GM23338 (cell line): ENCODE measurements around the gene USP30. TPM values are rescaled to one million over a fixed set of nuclear protein-coding genes. Genes with fewer than 3 reads are reported as not detected.

Source experiments
- ATAC-seq: fragments of 200-7000 bp; cut with Tn5 transposase; 3 replicates; pipeline ENCODE4 v1.9.1; 2020
- DNase-seq: peaks from one replicate; pipeline ENCODE4 v3.0.0-alpha.2; 2015; ENCODE audit warnings: low spot score
- H2AFZ ChIP-seq: fragments of 200-600 bp; sonication (generic); 2 replicates; pipeline ENCODE4 v1.8.0; 2016; ENCODE audit warnings: antibody characterized with exemption, mild to moderate bottlenecking, moderate library complexity
- H3F3A ChIP-seq: fragments of 200-600 bp; sonication (generic); replicated peaks from 2 replicates; pipeline ENCODE4 v1.8.0; 2017; ENCODE audit warnings: antibody characterized with exemption, mixed run types, low read depth
- H3K27ac ChIP-seq: fragments of 200-600 bp; sonication (generic); 2 replicates; pipeline ENCODE4 v1.6.1; 2016; ENCODE audit warnings: low read depth
- H3K27me3 ChIP-seq: fragments of 200-600 bp; sonication (generic); 2 replicates; pipeline ENCODE4 v1.8.0; 2016; ENCODE audit warnings: mild to moderate bottlenecking, mixed run types, moderate library complexity; ENCODE audit not compliant: insufficient read depth
- H3K36me3 ChIP-seq: fragments of 200-600 bp; sonication (generic); 2 replicates; pipeline ENCODE4 v1.8.0; 2016; ENCODE audit warnings: mild to moderate bottlenecking; ENCODE audit not compliant: insufficient read depth
- H3K4me1 ChIP-seq: fragments of 200-600 bp; sonication (generic); 2 replicates; pipeline ENCODE4 v1.8.0; 2016; ENCODE audit warnings: mild to moderate bottlenecking, moderate library complexity; ENCODE audit not compliant: insufficient read depth
- H3K4me2 ChIP-seq: fragments of 200-600 bp; sonication (generic); 2 replicates; pipeline ENCODE4 v1.7.1; 2017; ENCODE audit warnings: mixed run types
- H3K4me3 ChIP-seq: fragments of 200-600 bp; sonication (generic); 2 replicates; pipeline ENCODE4 v1.6.1; 2016; ENCODE audit warnings: mixed run types
- H3K79me2 ChIP-seq: fragments of 200-600 bp; sonication (generic); replicated peaks from 2 replicates; pipeline ENCODE4 v1.8.0; 2017; ENCODE audit warnings: mild to moderate bottlenecking; ENCODE audit not compliant: insufficient read depth
- H3K9me2 ChIP-seq: fragments of 200-600 bp; sonication (generic); 2 replicates; pipeline ENCODE4 v1.8.0; 2017; ENCODE audit not compliant: insufficient read depth
- H4K20me1 ChIP-seq: fragments of 200-600 bp; sonication (generic); replicated peaks from 2 replicates; pipeline ENCODE4 v1.8.0; 2017; ENCODE audit warnings: mild to moderate bottlenecking; ENCODE audit not compliant: insufficient read depth
- H3K27ac Mint-ChIP-seq: 2 replicates; pipeline ENCODE4 v1.8.0; 2020; ENCODE audit warnings: inconsistent platforms, mild to moderate bottlenecking, moderate library complexity, mixed read lengths
- H3K27me3 Mint-ChIP-seq: 3 replicates; pipeline ENCODE4 v1.8.0; 2022; ENCODE audit warnings: low read depth, mild to moderate bottlenecking, moderate library complexity, mixed read lengths, inconsistent platforms; ENCODE audit not compliant: insufficient read depth, poor library complexity
- H3K36me3 Mint-ChIP-seq: 3 replicates; pipeline ENCODE4 v1.8.0; 2021; ENCODE audit warnings: low read depth, mild to moderate bottlenecking, inconsistent platforms, moderate library complexity, mixed read lengths
- H3K4me1 Mint-ChIP-seq: 3 replicates; pipeline ENCODE4 v1.8.0; 2020; ENCODE audit warnings: mild to moderate bottlenecking, inconsistent platforms, mixed read lengths
- H3K4me3 Mint-ChIP-seq: 3 replicates; pipeline ENCODE4 v1.8.0; 2021; ENCODE audit warnings: moderate library complexity, mild to moderate bottlenecking, inconsistent platforms, mixed read lengths
- H3K9me3 Mint-ChIP-seq: 3 replicates; pipeline ENCODE4 v1.8.0; 2020; ENCODE audit warnings: moderate library complexity, mild to moderate bottlenecking, inconsistent platforms, mixed read lengths
- CTCF ChIP-seq, 2 experiments: fragments of 200-600 bp in 1 of 2; sonication (generic) in 1 of 2; conservative IDR thresholded peaks; 2 replicates each; pipeline versions ENCODE4 v1.5.1 to v1.6.1; 2016 to 2017; ENCODE audit warnings: antibody characterized with exemption in 2 of 2, low read depth in 2 of 2, mild to moderate bottlenecking in 2 of 2, moderate library complexity in 1 of 2
- EZH2phosphoT487 ChIP-seq: fragments of 200-600 bp; sonication (generic); IDR thresholded peaks from one replicate; pipeline ENCODE4 v1.8.1; 2018; ENCODE audit warnings: antibody characterized with exemption; ENCODE audit not compliant: unreplicated experiment
- JUNB ChIP-seq: IDR thresholded peaks from one replicate; pipeline ENCODE4 v1.6.1; 2016; ENCODE audit warnings: antibody characterized with exemption; ENCODE audit not compliant: unreplicated experiment
- REST ChIP-seq: IDR thresholded peaks from one replicate; pipeline ENCODE4 v1.6.1; 2018; ENCODE audit warnings: antibody characterized with exemption; ENCODE audit not compliant: unreplicated experiment
- STAT1 ChIP-seq: IDR thresholded peaks from one replicate; pipeline ENCODE4 v1.6.1; 2016; ENCODE audit warnings: antibody characterized with exemption; ENCODE audit not compliant: unreplicated experiment
- ZNF114 ChIP-seq: fragments of 250-450 bp; sonication (Bioruptor Pico); IDR thresholded peaks from 2 replicates; pipeline ENCODE4 v1.5.0; 2020; ENCODE audit warnings: mild to moderate bottlenecking, moderate library complexity
- ZNF331 ChIP-seq: fragments of 250-450 bp; sonication (Bioruptor Pico); IDR thresholded peaks from 2 replicates; pipeline ENCODE4 v1.5.0; 2020; ENCODE audit warnings: low read depth, mild to moderate bottlenecking, moderate library complexity
- ZNF462 ChIP-seq: fragments of 250-450 bp; sonication (Bioruptor Pico); IDR thresholded peaks from 2 replicates; pipeline ENCODE4 v1.5.0; 2020; ENCODE audit warnings: mild to moderate bottlenecking, moderate library complexity
- polyA plus RNA-seq: library from polyadenylated mRNA; unstranded; fragments of >200 nt; fragmentation: Nextera tagmentation; extraction: Ambion mirVana; gene quantifications from 2 replicates; pipeline ENCODE4 v1.2.1, GENCODE V29; 2016
- total RNA-seq: library from RNA; depleted of rRNA; stranded (reverse); fragments of >200 nt; shearing (Covaris generic); gene quantifications from 2 replicates; pipeline ENCODE4 v1.2.3, GENCODE V29; 2014

The USP30 gene
- total and polyA plus RNA-seq, 2 experiments from 2014 or later = 2.9 to 6.1 TPM

- H3F3A ChIP-seq = no peaks in the 10 kb centered on the region
- Mint-ChIP-seq H3K4me3 (no peak overlapping the region), H3K27ac (no peak overlapping the region), H3K4me1 (peaks cover 11% of the 10 kb centered on the region), H3K27me3 (peaks cover 4% of the 10 kb centered on the region), H3K36me3 (no peaks in the 10 kb centered on the region), H3K9me3 (no peaks in the 10 kb centered on the region)
- no peaks in the 10 kb centered on the region for H3K36me3 ChIP-seq
- no peak overlapping the region for H3K4me3 ChIP-seq
- ATAC-seq (no peak), DNase-seq (no peak)
- H3K79me2 ChIP-seq = no peaks in the 10 kb centered on the region
- H3K4me1 ChIP-seq = no peaks in the 10 kb centered on the region
- H4K20me1 ChIP-seq = no peaks in the 10 kb centered on the region
- H3K4me2 ChIP-seq = no peak overlapping the region
- no peak overlapping the region for H3K27ac ChIP-seq
- no peak overlapping the region for H2AFZ ChIP-seq
- H3K9me2 ChIP-seq = no peaks in the 10 kb centered on the region
- no peaks in the 10 kb centered on the region for H3K27me3 ChIP-seq
- TF ChIP-seq STAT1 (no peak), JUNB (no peak), ZNF114 (CRISPR knock-in tag) (no peak), ZNF331 (no peak), EZH2phosphoT487 (no peak), REST (no peak)
Measured at GRCh38 chr12:109124878-109125648, 72.7 kb downstream of the USP30 start.

GRCh38 chr12:109125791-109126190 is 73.4 kb downstream of the USP30 start:
- Histone ChIP-seq H3K4me2 (no peak overlapping the region), H3K4me3 (no peak overlapping the region), H3K9me2 (no peaks in the 10 kb centered on the region), H3K27ac (no peak overlapping the region), H3K79me2 (no peaks in the 10 kb centered on the region), H2AFZ (no peak overlapping the region), H3K27me3 (no peaks in the 10 kb centered on the region), H3F3A (no peaks in the 10 kb centered on the region), H4K20me1 (no peaks in the 10 kb centered on the region), H3K4me1 (no peaks in the 10 kb centered on the region), H3K36me3 (no peaks in the 10 kb centered on the region)
- H3K4me1 Mint-ChIP-seq = peaks cover 12% of the 10 kb centered on the region
- ATAC-seq = no peak
- TF ChIP-seq CTCF (conservative IDR thresholded peaks at IDR 0.05; ENCODE audit: low read depth in 2 of 2) (no peak), ZNF462 (CRISPR knock-in tag) (0 out of 2 replicates have a peak, but pooled peaks have one; percentile 6)
- no peak for DNase-seq
- H3K27ac Mint-ChIP-seq = peak overlapping the region; percentile 14; the same call in 1 of the 2 replicates
- no peak overlapping the region for H3K4me3 Mint-ChIP-seq
- no peaks in the 10 kb centered on the region for H3K9me3 Mint-ChIP-seq
- H3K27me3 Mint-ChIP-seq = peaks cover 4% of the 10 kb centered on the region
- H3K36me3 Mint-ChIP-seq = no peaks in the 10 kb centered on the region; the same call in 2 of the 3 replicates
